GM19043 (cell line): ENCODE measurements around the gene SPOCK1.

ENCODE experiments used
- ATAC-seq: cut with Tn5 transposase; IDR thresholded peaks from one replicate; pipeline ENCODE4 v1.9.1; 2021; ENCODE audit warnings: low read depth; ENCODE audit not compliant: unreplicated experiment

The SPOCK1 gene

GRCh38 chr5:137446615-137447014 lies 52.5 kb downstream of the SPOCK1 start:
- ATAC-seq: no peak

GRCh38 chr5:137446151-137446550 lies 53.0 kb downstream of the SPOCK1 start:
- no peak for ATAC-seq

GRCh38 chr5:137442660-137443059 lies 56.5 kb downstream of the SPOCK1 start:
- no peak for ATAC-seq

- no peak for ATAC-seq
Measured at GRCh38 chr5:137441476-137441875, 57.6 kb downstream of the SPOCK1 start.

- no peak for ATAC-seq
Measured at GRCh38 chr5:137440795-137441194, 58.3 kb downstream of the SPOCK1 start.

- ATAC-seq: no peak
Measured at GRCh38 chr5:137439645-137440044, 59.5 kb downstream of the SPOCK1 start.

GRCh38 chr5:137438932-137439331 lies 60.2 kb downstream of the SPOCK1 start:
- no peak for ATAC-seq

GRCh38 chr5:137437774-137438173 lies 61.4 kb downstream of the SPOCK1 start:
- ATAC-seq: no peak

- ATAC-seq: no peak
Measured at GRCh38 chr5:137433539-137433938, 65.6 kb downstream of the SPOCK1 start.

GRCh38 chr5:137432376-137432775 lies 66.8 kb downstream of the SPOCK1 start:
- ATAC-seq: no peak

GRCh38 chr5:137431051-137431450 lies 68.1 kb downstream of the SPOCK1 start:
- no peak for ATAC-seq

GRCh38 chr5:137415231-137415681 lies 83.9 kb downstream of the SPOCK1 start:
- ATAC-seq: no peak

- ATAC-seq: no peak
Measured at GRCh38 chr5:137414112-137414755, 84.9 kb downstream of the SPOCK1 start.

GRCh38 chr5:137412136-137412535 lies 87.0 kb downstream of the SPOCK1 start:
- ATAC-seq: no peak

- ATAC-seq: no peak
Measured at GRCh38 chr5:137410234-137411010, 88.7 kb downstream of the SPOCK1 start.

GRCh38 chr5:137409736-137410135 lies 89.4 kb downstream of the SPOCK1 start:
- ATAC-seq: no peak

GRCh38 chr5:137407090-137407489 lies 92.0 kb downstream of the SPOCK1 start:
- no peak for ATAC-seq

GRCh38 chr5:137405393-137405792 lies 93.7 kb downstream of the SPOCK1 start:
- no peak for ATAC-seq

GRCh38 chr5:137403869-137404268 lies 95.3 kb downstream of the SPOCK1 start:
- ATAC-seq: no peak

- ATAC-seq: no peak
Measured at GRCh38 chr5:137402436-137403187, 96.5 kb downstream of the SPOCK1 start.

GRCh38 chr5:137401946-137402345 lies 97.2 kb downstream of the SPOCK1 start:
- no peak for ATAC-seq
